Amygdala (tissue), 56 donors: ENCODE results near the gene DPP9.

Source experiments
- DNase-seq, 56 donors: peaks; one replicate each; lab custom pipeline; 2025; lab: John Stamatoyannopoulos, UW

Gene DPP9

DNA sequence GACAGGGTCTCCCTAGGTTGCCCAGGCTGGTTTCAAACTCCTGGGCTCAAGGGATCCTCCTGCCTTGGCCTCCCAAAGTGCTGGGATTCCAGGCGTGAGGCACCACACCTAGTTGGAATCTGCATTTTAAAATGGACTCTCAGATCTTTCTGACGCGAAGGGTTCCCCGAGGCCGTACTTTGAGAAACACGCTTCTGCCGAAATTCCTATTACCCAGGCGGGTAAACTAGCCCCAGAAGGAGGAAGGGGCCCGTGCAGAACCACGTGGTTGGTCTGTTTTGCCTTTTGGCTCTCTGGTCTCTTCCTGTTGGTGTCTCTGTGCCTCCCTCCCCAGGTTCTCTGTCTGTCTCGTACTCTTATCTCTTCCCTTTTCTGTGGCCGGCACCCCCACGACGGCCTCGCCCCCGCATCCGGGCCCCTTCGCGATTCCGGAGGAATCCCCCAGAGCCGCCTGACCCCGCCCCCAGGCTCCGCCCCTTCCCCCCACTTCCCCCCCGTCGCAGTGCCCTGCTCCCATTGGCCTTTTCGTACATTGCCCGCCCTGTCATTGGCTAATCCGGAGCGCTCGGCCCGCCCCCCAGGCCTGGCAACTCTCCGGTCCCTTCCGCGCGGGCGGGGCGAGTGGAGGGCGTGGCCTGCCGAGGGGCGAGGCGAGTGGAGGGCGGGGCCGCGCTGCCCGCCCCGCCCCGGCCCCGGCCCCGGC lies 84.7 kb downstream of the DPP9 start, which contains the start of gene TNFAIP8L1:
TNFAIP8L1 (plus strand) TSS at position 689 of the 703 bp plus-strand sequence. CDS start 12,354 bp downstream, outside the sequence.
- peak; percentile 8 to 95 (median 86) for DNase-seq

DNA sequence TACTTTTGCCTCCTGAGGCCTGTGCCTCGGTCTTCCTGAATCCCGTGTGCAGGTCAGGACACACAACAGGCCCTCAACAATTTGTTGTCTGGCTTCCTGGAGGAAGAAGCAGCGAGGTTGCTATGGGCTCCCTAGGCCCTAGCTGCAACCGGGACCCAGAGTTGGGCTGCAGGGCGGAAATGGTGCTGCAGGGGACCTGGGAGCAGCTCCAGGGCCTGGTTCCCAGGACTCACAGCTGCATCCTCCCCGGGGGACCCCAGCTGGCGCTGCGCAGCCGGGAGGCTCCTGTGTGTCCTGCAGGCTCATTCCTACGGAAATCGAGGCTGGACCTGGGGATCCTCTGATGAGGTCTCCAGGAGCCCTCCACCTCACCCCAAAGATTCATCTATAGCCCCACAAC lies 85.3 kb downstream of the DPP9 start:
- DNase-seq = no peak

DNA sequence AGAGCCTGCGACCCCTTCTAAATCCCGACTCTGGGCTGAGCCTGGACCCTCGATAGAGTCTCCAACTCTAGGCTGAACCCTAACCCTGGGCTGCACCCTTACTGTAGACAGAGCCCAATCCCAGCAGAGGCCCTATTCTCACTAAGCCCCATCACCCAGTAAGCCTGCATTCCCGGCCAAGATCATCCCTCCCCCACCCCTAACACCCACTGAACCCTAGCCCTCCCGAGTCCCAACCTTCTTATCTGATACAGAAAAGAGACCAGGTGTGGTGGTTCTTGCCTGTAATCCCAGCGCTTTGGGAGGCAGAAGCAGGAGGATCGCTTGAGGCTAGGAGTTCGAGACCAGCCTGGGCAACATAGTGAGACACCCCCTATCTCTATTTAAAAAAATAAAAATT lies 86.9 kb downstream of the DPP9 start:
- no peak for DNase-seq

DNA sequence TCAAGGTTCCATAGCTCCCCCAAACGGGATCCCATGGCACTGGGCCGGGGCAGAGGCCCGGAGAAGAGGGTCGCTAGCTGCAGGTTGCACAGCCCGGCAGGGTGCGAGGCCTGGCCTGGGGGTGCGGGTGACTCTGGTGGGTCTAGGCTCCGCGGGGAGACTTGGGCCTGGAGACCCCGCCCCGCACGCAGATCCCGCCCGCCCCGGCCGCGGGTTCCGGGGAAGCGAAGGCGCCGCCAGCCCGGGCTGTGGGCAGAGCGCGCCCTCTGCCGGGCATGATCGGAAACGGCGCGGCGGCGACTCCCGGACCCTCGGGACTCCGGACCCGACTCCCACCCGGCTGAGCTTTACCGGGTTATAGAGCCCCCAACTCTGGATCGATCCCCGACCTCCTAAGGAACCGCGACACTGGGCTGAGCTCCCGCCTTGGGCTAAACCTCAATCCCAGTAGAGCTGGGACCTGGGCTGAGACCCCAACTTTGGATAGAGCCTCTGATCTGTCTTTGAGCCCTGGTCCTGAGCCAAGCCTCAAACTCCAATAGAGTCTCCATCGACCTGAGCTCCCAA lies 87.4 kb downstream of the DPP9 start:
- DNase-seq = peak in 32 of 56 donors; percentile 8 to 72 (median 34)

DNA sequence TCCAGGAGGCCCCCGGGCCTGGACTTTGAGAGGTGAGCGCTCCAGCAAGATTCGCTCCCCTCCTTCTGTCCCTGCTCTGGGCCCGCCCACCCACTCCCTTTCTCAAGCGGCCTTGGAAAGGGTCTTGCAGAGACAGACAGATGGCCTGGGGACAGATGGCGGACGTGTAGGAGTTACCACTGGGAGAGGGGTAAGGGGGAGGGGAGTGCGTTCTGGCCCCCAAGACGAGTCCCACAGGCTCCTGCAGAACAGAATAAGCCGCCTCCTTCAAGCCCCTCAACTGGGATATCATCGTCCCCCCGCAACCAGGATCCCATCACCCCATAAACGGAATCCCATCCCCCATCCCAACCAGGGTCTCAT lies 87.9 kb downstream of the DPP9 start:
- DNase-seq = no peak

DNA sequence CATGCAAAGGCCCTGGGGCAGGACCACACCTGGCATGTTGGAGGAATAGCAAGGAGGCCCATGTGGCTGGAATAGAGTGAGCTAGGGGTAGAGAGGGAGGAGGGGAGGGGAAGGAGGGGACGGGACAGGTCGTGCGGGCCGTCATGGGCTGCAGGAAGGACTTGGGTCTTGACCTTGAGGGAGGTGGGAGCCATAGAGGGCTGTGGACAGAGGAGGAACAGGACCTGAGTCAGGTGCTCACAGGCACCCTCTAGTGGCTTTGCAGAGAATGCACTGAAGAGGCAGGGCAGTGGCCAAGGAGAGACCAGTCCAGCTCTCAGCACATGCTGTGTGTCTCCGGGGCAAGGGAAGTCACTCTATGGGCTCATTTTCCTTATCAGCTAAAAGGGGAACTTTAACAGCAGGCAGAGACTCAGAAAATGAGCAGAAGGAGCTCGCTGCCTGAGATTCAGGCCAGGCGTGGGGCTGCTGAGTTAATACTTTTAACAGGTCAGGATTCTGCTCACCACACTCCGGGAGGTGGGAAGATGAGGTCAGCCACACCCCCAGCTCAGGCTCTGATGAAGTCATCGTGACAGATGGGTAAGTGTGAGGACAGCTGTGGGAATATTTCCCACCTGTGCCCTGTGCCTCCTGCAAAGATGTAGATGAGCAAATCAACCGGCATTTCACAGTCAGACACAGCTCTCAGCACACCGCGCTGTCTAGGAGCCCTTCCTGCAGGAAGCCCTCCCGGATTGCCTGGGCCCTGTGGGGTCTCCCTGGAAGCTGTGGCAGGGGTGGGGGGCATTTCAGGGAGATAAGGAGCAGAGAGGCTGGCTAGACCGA lies 90.3 kb downstream of the DPP9 start:
- DNase-seq = peak in 28 of 56 donors; percentile 9 to 72 (median 22)
